Nephron progenitor cell (in vitro differentiated cells): Measurements from ENCODE around the gene ERLIN1.

Experiments
- DNase-seq: peaks from one replicate; pipeline ENCODE4 v3.0.0; 2021
- H3K27ac Mint-ChIP-seq: 2 replicates; pipeline ENCODE4 v1.8.0; 2021; ENCODE audit warnings: mild to moderate bottlenecking, moderate library complexity, mixed read lengths
- H3K27me3 Mint-ChIP-seq: 2 replicates; pipeline ENCODE4 v1.8.0; 2021; ENCODE audit warnings: mild to moderate bottlenecking, low read depth, mixed read lengths; ENCODE audit not compliant: poor library complexity
- H3K36me3 Mint-ChIP-seq: 2 replicates; pipeline ENCODE4 v1.8.0; 2021; ENCODE audit warnings: low read depth, mixed read lengths
- H3K4me1 Mint-ChIP-seq: 2 replicates; pipeline ENCODE4 v1.8.0; 2021; ENCODE audit warnings: mixed read lengths
- H3K4me3 Mint-ChIP-seq: 2 replicates; pipeline ENCODE4 v1.8.0; 2021; ENCODE audit warnings: mild to moderate bottlenecking, moderate library complexity, mixed read lengths
- H3K9me3 Mint-ChIP-seq: 2 replicates; pipeline ENCODE4 v1.8.0; 2021; ENCODE audit warnings: mild to moderate bottlenecking, moderate library complexity, mixed read lengths
- CTCF ChIP-seq: fragments of 200-600 bp; sonication (generic); IDR thresholded peaks from 2 replicates; pipeline ENCODE4 v1.5.0; 2021; ENCODE audit warnings: antibody characterized with exemption

ERLIN1 gene

DNA sequence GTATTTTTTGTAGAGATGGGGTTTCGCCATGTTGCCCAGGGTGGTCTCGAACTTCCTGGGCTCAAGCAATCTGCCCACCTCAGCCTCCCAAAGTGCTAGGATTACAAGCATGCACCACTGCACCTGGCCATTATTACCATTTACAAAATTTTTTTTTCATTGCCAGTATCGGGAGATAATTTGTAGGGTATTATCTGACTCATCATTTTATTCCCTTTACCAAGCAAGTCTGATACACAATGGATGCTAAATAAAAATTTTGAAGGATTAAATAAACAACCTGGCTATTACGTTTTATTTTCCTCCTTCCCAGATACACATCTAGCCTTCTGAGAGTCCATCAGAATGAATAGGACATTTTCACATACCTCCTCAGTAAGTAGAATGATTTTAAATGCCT, 66.1 kb downstream of the ERLIN1 start:
- Mint-ChIP-seq H3K27me3 (peaks cover 4% of the 10 kb centered on the region), H3K4me3 (no peak overlapping the region), H3K4me1 (no peaks in the 10 kb centered on the region), H3K27ac (no peak overlapping the region), H3K36me3 (no peaks in the 10 kb centered on the region), H3K9me3 (no peaks in the 10 kb centered on the region)
- TF ChIP-seq CTCF = no peak
- DNase-seq = no peak

DNA sequence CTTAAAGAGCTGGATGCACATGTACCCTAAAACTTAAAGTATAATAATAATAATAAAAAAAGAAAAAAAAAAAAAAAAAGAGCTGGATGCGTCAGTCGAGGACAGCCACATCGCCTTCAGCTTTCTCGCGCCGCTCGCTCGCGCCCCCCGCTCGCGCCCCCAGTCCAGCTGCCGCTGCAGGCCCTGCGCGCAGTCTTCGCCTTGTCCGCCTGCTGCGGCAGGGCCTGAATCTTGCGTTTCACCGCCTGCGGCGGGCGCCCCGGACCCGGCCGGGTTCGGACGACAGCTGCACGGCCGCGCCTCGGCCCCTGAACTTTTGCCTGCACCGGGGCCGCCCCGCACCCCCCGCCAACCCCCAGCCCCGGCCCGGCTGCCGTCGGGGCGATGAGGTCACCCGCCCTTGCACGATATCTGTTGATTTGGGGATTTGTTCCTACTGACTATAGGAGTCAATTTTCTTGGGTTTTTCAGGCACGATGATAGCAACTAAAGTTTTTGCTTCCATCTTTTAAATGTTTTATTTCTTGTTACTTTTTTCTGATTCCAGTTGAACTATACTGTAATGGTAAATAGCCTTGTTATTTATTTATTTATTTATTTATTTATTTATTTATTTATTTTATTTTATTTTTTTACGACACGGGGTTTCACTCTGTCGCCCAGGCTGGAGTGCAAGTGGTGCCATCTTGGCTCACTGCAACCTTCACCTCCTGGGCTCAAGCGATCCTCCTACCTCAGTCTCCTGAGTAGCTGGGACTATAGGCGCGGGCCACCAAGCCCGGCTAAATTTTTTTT, 70.7 kb downstream of the ERLIN1 start:
- Mint-ChIP-seq H3K4me3 (no peak overlapping the region), H3K4me1 (peaks cover 5% of the 10 kb centered on the region), H3K36me3 (no peaks in the 10 kb centered on the region), H3K27ac (no peak overlapping the region), H3K9me3 (no peaks in the 10 kb centered on the region), H3K27me3 (peaks cover 21% of the 10 kb centered on the region)
- no peak for DNase-seq
- TF ChIP-seq CTCF = no peak

GRCh38 chr10:100114460-100114859, 71.4 kb downstream of the ERLIN1 start:
- peaks cover 7% of the 10 kb centered on the region for H3K4me1 Mint-ChIP-seq
- no peak overlapping the region for H3K4me3 Mint-ChIP-seq
- H3K27ac Mint-ChIP-seq = no peak overlapping the region
- H3K9me3 Mint-ChIP-seq = no peaks in the 10 kb centered on the region
- no peak for DNase-seq
- H3K27me3 Mint-ChIP-seq = peaks cover 21% of the 10 kb centered on the region
- H3K36me3 Mint-ChIP-seq = no peaks in the 10 kb centered on the region
- TF ChIP-seq CTCF = no peak

DNA sequence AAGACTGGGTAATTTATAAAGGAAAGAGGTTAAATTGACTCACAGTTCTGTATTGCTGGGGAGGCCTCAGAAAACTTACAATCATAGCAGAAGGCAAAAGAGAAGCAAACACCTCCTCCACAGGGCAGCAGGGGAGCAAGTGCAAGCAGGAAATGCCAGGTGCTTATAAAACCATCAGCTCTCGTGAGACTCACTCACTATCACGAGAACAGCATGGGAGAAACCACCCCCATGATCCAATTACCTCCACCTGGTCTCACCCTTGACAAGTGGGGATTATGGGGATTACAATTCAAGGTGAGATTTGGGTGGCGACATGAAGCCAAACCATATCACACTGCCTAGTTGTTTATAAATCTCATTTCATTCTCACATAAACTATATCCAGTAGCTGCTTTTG, 76.2 kb downstream of the ERLIN1 start:
- no peak for DNase-seq
- H3K4me3 Mint-ChIP-seq = no peak overlapping the region
- H3K27me3 Mint-ChIP-seq = peaks cover 19% of the 10 kb centered on the region
- peaks cover 6% of the 10 kb centered on the region for H3K9me3 Mint-ChIP-seq
- TF ChIP-seq CTCF = no peak
- H3K27ac Mint-ChIP-seq = no peak overlapping the region
- H3K36me3 Mint-ChIP-seq = no peaks in the 10 kb centered on the region
- peaks cover 10% of the 10 kb centered on the region for H3K4me1 Mint-ChIP-seq

DNA sequence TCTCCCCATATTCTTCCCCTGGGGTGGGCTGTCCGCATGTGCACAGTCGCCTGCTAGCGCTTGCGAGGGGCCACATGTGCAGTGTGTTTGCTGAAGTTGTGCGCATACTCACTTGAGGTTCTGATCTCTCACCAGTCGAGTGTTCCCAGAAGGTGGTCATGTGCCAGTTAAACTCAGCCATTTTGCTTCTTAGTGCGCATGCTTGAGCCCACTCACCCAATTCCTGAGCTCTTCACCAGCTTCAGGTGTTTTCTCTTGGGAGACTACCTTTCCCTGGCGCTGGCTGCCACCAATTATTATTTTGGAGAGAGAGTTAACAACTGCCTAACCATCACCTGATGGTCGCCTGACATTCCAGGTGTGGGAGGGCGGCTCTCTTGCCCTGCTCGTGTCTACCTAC, 79.0 kb downstream of the ERLIN1 start:
- no peak for TF ChIP-seq CTCF
- Mint-ChIP-seq H3K4me1 (peaks cover 7% of the 10 kb centered on the region), H3K9me3 (peaks cover 27% of the 10 kb centered on the region), H3K4me3 (no peak overlapping the region), H3K36me3 (no peaks in the 10 kb centered on the region), H3K27ac (no peak overlapping the region), H3K27me3 (peaks cover 13% of the 10 kb centered on the region)
- DNase-seq = no peak

DNA sequence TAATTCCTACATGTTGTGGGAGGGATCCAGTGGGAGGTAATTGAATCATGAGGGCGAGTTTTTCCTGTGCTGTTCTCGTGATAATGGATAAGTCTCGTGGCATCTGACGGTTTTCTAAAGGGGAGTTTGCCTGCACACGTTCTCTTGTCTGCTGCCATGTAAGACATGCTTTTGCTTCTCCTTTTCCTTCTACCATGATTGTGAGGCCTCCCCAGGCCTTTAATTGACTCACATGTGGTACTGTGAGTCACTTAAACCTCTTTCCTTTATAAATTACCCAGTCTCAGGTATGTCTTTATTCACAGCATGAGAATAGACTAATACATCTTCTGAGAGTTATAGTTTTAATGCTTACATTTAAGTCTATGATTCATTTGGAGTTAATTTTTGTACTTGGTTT, 81.5 kb downstream of the ERLIN1 start:
- no peak overlapping the region for H3K27ac Mint-ChIP-seq
- no peak for TF ChIP-seq CTCF
- peaks cover 1% of the 10 kb centered on the region for H3K4me1 Mint-ChIP-seq
- no peak for DNase-seq
- peaks cover 8% of the 10 kb centered on the region for H3K27me3 Mint-ChIP-seq
- H3K9me3 Mint-ChIP-seq = peaks cover 30% of the 10 kb centered on the region
- H3K4me3 Mint-ChIP-seq = no peak overlapping the region
- H3K36me3 Mint-ChIP-seq = no peaks in the 10 kb centered on the region
